NCI-H2029 (cell line): ENCODE results near the gene LPP.
"Not testable (repeated sequence)": the region's sequence is repeated elsewhere in the genome, so short reads cannot be mapped to it uniquely, and the experiment has no call there.

Experiments
- DNase-seq: peaks from one replicate; lab custom pipeline; 2025; lab: John Stamatoyannopoulos, UW

Gene LPP

DNA sequence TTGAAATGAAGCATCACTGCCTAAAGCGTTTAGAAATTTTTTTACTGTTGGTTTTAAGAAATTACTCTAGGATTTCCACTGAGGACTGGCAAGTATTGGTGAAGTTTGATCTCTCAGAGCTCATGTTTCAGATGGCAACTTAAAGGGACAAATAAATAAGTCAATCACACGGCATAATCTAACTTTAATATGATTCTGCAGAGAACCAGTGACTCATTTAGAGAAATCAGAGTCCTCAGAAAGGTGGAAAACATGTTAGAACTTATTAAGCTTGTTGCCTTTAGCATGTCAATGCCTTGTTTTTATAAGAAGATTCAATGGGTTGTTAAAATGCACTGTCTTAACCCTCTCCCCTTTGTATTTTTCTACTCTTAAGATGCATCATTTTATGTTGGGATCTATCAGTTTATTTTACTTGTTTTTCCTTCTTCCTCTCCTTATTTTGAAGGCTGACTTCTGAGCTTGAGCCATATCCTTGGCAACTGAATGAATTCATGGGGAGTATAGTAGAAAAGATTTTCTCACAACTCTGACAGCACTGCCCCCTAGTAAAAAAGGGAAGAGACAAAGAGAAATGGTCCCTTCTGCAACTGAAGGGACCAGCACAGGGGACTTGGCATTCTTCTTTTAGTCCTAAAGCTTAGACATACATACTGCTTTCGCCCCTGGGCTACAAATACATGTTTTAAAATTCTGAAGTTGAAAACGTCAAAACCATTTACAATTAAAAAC is 431.2 kb downstream of the LPP start:
- no peak for DNase-seq

DNA sequence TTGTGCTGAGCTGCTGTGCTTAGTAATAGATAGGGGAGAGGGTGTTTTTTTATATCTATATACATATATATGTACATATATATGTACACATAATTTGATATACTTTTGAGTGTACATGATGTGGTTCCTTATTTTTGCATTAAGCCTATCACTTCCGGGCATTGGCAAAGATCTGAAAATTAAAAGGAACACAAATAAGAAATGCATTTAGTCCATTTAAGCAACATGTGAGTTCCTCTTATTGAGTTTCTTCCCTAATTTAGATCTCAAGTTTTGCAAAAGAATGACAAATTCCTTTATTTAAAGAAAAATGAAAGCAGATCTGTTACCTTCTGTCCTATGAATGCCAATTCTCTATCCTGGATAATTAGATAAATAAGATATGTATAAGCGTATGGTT is 435.1 kb downstream of the LPP start:
- DNase-seq = no peak

DNA sequence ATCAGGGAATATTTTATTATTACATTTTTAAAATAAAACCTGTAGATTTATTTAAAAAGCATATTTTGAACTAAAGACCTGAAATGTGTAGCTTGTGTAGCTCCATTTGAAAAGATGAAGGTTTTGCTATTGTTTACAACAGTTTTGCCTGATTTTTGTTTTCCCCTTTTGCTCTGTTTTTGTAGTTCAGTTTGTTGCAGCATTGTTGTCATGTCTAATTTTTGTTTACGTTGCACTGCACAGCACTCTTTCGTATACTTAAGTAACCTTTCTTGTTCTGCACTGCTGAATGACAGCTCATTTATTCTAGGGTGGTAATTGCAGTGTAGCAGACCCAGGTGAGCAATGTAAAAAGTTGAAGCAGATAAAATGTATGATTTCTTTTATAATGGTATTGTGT is 435.8 kb downstream of the LPP start:
- no peak for DNase-seq

DNA sequence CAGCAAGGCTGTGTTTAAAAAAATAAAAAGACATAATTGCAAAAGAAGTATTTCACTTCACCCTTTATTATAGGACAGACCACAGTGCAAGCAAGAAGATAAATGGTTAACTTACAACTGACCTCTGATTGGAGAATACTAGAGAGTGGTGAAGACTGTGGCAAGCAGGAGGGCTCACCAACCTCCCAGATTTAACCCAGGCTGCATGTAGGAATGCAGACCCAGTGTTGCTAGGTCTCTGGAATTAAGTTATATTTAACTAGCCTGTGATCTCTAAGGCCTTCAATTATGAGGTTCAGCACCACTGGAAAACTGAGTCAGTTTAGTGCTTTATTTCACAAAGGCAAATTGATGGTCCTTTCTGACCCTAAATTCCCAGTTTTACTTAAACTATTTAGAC is 436.6 kb downstream of the LPP start:
- no peak for DNase-seq

DNA sequence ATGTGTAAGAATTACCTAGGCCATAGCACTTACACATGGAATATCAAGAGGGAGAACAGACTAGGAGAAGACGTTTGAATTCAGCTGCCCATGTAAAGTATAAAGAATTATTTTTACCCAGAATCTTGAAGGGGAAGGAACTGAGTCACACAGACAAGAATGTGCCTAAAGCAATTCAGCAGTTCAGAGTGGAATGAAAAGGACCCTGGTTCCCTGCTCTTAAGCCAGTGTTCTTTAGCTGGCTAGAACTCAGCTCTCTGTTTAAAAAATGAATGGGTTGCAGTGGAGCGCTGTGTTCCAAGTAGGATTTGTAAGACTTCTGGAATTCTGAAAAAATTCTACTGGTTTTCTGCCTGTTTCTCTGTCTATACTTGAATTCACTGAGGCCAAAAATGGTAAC is 440.2 kb downstream of the LPP start:
- no peak for DNase-seq

DNA sequence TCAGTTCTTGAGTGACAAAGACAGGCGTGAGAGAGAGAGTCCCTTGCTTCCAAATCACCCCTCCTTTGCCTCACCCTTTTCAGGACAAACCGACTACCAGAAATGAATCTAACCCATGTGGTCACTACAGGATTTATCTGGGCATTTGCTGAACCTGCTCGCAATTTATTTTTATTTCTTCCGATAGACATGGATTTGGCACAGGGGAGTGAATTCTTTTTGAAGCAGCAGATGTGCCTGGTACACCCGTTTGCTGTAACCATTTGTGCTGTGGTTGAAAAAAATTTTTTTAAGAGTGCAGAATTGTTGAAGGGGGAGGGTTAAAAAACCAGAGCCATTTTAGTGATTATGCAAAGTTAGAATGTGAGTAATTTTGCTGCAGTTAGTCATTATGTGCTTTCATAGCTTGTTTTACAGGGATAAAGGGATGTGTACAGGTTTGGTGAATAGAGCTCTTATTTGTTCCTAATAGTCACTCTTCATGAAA is 442.0 kb downstream of the LPP start:
- DNase-seq = no peak

DNA sequence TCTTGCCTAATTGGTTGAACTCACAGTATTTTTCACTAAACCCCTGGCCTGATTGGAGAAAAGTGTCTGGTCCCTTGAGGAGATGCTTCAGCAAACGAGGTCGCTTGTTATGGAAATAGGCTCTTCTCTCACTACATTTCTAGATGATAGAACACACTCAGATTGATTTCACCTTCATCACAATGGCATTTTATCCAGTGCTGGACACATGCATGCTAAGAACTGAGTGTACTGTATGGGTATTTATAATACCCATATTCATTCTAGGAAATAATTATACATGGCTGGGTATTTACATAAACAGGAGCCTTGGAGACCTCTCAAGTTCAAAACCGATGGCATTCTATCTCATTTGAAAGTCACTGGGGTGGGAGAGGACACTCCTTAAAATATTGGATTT is 444.9 kb downstream of the LPP start:
- no peak for DNase-seq

DNA sequence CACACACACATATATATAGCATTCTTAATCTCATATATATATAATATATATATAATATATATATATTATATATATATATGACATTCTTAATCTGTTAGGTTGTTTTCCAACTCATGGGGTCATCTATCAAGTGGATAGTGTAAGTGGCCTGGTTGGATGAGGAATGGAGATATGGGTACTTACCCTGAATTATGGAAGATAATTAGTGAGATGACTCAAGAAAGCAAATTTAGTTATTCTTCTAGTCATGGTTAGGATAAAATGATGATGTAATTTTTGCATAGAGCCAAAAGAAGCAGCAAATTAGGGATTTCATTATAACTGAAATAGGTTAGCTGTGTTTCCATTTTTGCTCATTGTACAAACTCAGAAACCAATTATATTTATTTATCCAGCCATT is 448.2 kb downstream of the LPP start:
- DNase-seq = no peak

DNA sequence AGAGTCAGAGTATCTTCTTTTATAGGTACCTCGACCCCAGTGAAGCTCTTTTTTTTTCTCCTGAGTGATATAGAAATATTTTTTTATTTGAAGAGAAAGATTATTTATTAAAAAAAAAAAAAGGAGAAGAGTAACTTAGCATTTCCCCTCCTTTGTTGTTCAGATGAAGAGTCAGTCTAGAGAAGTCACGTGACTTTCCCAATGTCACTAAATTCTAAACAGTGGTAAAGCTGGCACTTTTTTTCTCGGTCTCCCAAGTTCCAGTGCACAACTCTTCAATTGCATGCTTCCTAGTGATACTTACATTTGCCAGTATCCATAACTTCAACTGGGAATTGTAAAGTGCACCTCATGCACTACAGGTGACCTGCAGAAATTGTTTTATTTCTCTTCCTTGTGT is 448.7 kb downstream of the LPP start:
- DNase-seq = no peak

DNA sequence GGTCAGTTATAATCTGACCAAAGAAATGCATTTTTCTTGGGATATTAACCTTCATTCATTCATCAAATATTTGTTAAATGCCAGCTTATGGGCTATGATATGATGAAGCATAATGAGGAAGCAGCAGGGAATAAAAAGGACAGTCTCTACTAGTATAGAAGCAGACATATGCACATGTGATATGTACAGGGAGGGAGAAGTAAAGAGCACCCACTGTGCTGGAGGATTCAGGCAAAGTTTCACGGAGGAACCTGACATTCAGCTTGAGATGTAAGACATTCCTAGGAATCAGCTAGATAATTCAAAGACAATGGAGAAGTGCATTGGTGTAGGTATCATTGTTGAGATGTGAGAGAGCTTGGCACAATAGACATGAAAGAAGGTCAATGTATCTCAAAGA is 450.7 kb downstream of the LPP start:
- no peak for DNase-seq

DNA sequence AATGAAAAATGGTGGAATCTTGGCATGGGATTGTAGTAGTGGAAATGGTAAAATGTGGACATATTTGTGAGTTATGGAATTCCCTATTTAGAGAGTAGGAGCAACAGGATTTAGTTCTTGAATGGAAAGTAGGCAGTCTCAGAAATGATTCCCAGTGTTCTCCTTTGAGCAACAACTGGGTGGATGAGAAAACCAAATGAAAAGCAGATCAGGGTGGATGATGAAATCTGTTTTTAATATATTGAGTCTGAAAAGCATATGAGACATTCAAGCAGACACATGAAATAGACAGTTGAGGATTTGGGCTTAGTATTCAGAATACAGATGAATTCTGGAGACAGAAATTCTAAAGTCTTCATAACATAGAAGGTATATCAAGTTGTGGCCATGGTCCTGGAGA is 451.3 kb downstream of the LPP start:
- no peak for DNase-seq

DNA sequence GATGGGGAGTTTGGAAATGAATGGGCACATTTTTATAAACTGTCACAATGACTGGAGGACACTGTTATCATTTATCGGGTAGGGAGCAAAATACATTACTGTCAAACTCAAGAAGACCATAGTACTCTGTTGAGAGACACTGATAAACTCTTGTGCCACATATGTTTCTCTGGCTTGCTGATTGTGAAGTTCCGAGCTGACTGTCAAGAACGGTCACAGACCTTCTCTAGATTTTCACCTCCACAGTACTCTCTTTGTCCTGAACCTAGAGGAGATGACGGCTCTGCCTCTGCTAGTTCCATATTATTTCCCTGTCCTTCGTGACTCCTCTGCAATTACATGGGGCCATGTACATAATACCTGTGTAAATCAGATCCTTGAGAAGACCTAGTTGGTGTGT is 451.9 kb downstream of the LPP start:
- no peak for DNase-seq

DNA sequence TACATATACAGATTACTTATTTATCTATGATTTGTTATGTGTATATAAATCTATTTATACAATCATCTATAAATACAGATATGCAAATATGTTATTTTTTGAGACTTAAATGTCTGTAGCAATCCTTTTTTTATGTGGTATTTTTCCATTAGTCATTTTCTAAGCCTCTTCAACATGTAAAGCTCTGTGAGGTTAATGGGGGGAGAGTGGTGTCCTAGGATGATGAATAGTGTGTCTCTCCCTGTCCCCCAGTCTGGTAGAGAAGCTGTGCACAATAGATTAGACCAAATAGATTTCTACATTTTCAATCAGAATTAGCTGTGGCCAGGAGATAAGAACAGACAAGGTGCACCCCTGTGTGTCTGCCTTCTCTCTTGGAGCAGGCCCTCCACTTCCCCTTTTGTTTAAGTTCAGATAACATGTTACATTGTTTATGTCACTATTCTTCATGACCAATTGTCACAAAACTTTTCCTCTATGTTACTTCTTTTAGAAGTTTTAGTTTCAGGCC is 453.9 kb downstream of the LPP start:
- DNase-seq = no peak

DNA sequence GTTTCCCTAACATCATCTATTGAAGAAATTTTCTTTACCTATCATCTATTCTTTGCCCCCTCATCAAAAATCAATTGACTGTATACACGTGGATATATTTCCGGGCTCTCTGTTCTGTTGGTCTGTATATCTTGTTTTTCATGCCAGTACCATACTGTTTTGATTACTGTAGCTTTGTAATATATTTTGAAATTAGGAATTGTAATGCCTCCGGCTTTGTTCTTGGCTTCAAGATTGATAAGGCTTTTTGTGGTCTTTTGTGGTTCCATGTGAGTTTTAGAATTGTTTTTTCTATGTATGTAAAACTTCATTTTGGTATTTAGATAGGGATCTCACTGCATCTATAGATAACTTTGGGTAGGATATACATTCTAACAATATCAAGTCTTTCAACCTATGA is 454.4 kb downstream of the LPP start:
- no peak for DNase-seq

DNA sequence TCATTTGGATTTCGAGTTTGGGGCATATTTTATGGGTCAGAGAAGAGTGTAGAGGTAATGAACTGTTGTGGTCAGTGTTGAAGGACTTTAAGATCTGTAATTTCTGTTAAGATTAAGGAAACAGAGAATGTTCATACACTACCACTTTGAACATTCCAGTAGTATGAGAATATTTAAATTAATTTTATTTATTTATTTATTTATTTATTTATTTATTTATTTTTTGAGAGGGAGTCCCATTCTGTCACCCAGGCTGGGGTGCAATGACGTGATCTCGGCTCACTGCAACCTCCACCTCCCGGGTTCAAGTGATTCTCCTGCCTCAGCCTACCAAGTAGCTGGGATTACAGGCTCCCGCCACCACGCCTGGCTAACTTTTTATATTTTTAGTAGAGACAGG is 459.8 kb downstream of the LPP start:
- DNase-seq = not testable (repeated sequence)

DNA sequence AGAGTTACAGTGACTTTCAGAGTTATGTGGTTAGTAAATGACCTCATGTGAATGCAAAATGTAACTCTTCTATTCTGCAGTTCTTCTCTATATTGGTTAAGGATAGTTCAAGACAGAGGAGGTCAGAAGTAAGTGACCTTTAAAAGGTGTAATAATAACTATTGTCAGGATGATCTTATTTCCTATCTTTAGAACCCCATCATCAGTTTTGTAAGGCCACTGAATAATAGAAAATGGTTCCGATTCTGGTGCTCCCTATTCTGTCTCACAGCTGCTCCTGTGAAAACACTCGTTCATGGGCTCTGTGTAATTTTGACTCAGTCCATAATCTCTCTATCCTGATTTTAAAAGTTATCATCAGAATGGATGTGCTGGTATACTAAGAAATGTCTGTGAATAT is 463.3 kb downstream of the LPP start:
- no peak for DNase-seq

DNA sequence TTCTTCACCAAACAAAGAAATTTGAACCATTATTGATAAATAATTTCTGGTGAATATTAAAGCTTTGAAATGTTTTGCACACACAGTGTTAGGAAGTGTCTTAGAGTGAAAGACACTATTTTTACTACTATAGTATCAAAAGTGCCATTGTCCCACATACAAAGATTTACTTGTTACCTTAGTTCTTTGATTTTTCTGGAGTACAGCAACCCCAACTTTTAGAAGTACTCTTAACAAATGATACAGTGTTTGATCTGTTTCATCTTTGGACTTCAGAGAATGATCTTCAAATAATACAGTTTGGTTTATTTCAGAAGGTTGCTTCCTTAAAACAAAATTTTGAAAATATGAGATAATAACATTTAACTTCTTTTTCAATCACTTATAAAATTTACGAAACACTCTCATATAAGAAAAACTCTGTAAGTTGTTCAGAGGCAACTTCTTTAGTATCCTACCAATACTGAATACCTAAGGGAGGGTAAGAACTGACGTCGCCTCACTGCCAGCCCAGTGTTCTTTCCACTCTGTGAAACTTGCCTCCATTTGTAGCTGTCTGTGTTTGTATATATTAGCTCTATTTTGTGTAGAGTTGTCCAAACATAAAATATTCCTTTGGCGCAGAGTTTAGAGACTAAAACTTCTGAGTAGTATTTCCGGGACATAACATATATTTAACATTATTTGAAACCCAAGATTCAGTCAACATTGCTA is 464.2 kb downstream of the LPP start:
- no peak for DNase-seq

DNA sequence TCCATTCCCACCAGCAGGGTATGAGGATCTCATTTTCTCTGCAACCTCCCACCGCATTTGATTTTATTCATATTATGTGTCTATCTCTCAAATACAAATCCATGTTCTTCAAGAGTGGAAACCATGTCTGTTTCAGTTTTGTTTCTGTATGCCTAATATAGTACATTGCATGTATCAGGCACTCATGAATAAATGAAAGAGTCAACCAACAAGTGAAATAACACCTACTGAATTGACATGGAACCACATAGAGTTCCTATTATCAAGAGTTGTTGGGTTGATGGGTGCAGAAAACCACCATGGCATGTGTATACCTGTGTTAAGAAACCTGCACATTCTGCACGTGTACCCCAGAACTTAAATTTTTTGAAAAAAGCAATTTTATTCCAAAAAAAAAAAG is 466.8 kb downstream of the LPP start:
- no peak for DNase-seq

DNA sequence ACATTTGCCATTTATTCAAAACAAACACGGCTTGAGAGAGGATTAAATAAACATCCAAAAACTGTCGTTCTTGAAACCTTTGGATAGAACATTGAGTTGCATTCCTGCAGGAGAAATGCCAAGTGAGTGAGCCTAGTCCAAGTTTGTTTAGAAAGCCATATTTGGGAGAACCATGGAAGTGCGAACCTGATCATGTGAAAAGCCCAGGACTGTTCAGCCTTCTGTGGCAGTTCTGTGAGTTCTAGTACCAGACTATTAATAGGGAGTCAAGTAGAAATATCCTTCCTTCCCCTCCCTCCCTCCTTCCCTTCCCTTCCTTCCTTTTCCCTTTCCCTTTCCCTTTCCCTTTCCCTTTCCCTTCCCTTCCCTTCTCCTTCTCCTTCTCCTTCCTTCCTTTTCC is 470.4 kb downstream of the LPP start:
- DNase-seq = no peak

DNA sequence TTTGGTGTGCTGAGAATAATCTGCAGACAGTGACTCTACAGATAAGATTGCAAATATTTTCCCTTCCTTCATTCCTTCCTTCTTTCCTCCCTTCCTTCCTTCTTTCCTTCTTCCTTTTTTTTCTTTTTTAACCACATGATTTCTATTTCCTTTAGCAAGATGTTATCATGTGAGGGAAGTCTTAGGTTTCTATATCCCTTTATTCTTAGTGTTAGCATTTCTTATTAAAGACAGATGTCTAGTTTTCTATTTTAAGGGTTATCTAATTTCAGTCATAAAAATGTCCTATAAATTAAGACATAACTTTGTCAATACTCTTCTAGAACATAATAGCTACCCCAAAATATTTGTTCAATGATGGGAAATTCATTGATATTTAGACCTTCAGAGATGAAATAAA is 470.9 kb downstream of the LPP start:
- no peak for DNase-seq

DNA sequence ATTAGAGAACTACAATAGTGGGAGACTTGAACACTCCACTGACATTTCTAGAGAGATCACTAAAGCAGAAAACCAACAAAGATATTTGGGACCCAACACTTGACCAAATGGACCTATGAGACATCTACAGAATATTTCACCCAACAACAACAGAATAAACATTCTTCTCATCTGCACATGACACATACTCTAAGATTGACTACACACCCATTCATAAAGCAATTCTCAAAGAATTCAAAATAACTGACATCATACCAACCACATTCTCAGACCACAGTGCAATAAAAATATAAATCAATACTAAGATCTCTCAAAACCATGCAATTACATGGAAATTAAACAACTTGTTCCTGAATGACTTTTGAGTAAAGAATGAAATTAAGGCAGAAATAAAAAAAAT is 473.7 kb downstream of the LPP start:
- no peak for DNase-seq

DNA sequence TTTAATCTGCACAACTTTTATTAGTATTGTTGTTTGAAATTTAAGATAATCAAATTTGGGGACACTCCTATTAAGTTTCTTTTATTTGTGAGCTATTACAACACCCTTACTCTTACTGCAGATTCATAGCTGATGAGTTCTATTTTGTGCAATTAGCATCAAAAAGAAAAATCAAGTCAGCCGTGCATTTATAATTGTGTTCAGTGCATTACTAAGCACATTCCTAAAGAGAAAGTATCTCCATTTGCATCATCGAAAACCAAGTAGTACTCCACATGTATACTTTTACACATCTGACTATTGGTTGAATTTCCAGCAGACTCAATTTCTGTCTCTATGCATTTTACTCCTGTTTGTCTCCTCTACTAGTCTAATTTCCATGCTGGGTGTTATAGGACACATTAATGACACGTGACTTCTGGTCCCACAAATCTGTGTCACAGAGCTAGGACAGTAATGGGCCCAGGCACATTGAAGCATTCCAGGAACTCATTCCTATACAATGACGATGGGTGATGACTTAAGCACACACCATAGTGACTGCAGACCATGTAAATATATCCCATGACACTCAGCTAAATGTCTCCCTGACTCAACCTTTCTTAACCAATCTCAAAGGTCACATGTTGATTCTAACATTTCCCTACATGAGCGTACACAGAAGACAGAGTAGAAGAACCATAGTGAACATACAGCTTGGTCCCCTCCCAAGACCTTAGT is 477.5 kb downstream of the LPP start:
- DNase-seq = no peak

DNA sequence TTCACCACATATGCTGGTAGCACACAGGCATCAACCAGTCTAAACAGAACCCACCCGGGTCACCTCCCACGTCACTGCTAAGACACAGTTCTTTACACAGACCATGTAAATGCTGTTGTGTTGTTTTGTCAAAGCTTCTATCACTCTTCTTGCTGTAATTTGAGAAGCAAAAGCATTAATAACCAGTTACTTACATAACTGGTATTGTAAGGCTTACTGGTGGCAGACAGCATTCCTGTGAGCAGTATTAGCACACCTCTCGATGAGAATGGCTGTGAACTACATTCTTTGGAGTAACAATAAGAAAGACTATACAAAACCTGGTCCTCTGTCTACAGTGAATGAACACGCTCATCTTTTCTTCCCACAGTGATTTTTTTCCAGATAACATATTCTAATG is 479.2 kb downstream of the LPP start:
- no peak for DNase-seq
